HG03066 (cell line): ENCODE measurements around the gene MEIOC.
"Not testable (repeated sequence)": the region's sequence is repeated elsewhere in the genome, so short reads cannot be mapped to it uniquely, and the experiment has no call there.

ENCODE experiments used
- ATAC-seq: cut with Tn5 transposase; IDR thresholded peaks from one replicate; pipeline ENCODE4 v1.9.1; 2021; ENCODE audit warnings: low read depth; ENCODE audit not compliant: unreplicated experiment

Gene MEIOC

GRCh38 chr17:44655983-44656710 is at the start of gene MEIOC:
Gene MEIOC (plus strand): TSS chr17:44656468. CDS start chr17:44656614, 146 bp downstream.
- ATAC-seq, result no peak

GRCh38 chr17:44606658-44607057 is 49.6 kb upstream of the MEIOC start:
- no peak for ATAC-seq

- no peak for ATAC-seq
These were observed 48.2 kb upstream of the MEIOC start for GRCh38 chr17:44607836-44608690.

- no peak for ATAC-seq
These were observed 47.4 kb upstream of the MEIOC start for GRCh38 chr17:44608727-44609435.

GRCh38 chr17:44610331-44610730 is 45.9 kb upstream of the MEIOC start:
- ATAC-seq, result no peak

- no peak for ATAC-seq
These were observed 45.4 kb upstream of the MEIOC start for GRCh38 chr17:44610871-44611270.

- ATAC-seq, result no peak
These were observed 41.4 kb upstream of the MEIOC start for GRCh38 chr17:44614862-44615261.

GRCh38 chr17:44618652-44619051 is 37.6 kb upstream of the MEIOC start:
- ATAC-seq, result not testable (repeated sequence)

GRCh38 chr17:44623070-44623725 is 33.1 kb upstream of the MEIOC start:
- no peak for ATAC-seq

- no peak for ATAC-seq
These were observed 28.6 kb upstream of the MEIOC start for GRCh38 chr17:44627513-44628242.

GRCh38 chr17:44628243-44629188 is 27.8 kb upstream of the MEIOC start:
- no peak for ATAC-seq

GRCh38 chr17:44629314-44629713 is 27.0 kb upstream of the MEIOC start:
- ATAC-seq, result no peak

- ATAC-seq, result no peak
These were observed 25.6 kb upstream of the MEIOC start for GRCh38 chr17:44630703-44631102.

- no peak for ATAC-seq
These were observed 22.3 kb upstream of the MEIOC start for GRCh38 chr17:44633998-44634397.

- ATAC-seq, result not testable (repeated sequence)
These were observed 21.9 kb upstream of the MEIOC start for GRCh38 chr17:44634401-44634800.

- no peak for ATAC-seq
These were observed 19.7 kb upstream of the MEIOC start for GRCh38 chr17:44636562-44636961.

- no peak for ATAC-seq
These were observed 19.2 kb upstream of the MEIOC start for GRCh38 chr17:44637066-44637465.

GRCh38 chr17:44642834-44643233 is 13.4 kb upstream of the MEIOC start:
- ATAC-seq, result no peak

- ATAC-seq, result no peak
These were observed 10.9 kb upstream of the MEIOC start for GRCh38 chr17:44645341-44645740.
